Medulla oblongata (tissue), 1 donor: ENCODE measurements around the gene H6PD.

Source experiments
- DNase-seq: peaks from one replicate; pipeline ENCODE4 v3.0.0-alpha.2; 2015; ENCODE audit errors: extremely low spot score

H6PD gene

DNA sequence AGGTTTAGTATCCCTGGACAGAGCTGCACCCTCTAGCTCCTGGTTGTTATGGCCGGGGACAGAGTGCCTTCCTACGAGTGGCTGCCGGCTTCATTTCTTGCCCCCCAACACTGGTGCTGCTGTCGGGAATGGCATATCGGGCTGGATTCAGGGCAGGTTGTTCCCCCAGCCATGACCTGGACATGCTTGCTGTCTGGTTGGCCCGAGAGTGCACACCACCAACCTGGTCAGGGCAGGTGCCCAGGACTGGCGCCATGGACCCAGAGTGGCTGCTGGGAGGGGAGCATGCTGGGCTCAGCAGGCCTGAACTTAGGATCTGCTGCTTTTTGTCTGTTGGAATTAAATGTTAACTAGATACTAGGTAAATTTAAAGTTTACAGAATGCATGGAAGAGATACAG, 21.8 kb downstream of the H6PD start:
- no peak for DNase-seq

DNA sequence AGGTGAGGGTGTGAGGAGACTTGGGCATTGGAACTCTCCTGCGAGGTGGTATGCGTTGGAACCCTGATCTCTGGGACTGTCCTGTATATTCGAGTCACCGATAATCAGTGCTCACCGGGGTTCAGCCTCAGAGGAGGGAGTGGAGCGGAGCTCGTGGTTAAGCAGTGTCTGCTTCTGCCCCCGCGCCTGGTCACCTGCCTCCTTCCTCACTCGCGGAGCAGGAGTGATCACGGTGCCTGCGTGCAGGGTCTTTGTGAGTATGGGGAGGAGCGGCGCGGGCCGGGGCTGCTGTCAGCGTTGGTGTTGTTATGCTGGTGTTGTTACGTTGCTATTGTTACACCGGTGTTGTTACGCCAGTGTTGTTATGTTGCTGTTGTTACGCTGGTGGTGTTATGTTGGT, 23.3 kb downstream of the H6PD start:
- no peak for DNase-seq

GRCh38 chr1:9258629-9259028, 24.1 kb downstream of the H6PD start:
- DNase-seq: no peak

- DNase-seq: no peak
These were observed 25.6 kb downstream of the H6PD start for GRCh38 chr1:9260059-9260766.

DNA sequence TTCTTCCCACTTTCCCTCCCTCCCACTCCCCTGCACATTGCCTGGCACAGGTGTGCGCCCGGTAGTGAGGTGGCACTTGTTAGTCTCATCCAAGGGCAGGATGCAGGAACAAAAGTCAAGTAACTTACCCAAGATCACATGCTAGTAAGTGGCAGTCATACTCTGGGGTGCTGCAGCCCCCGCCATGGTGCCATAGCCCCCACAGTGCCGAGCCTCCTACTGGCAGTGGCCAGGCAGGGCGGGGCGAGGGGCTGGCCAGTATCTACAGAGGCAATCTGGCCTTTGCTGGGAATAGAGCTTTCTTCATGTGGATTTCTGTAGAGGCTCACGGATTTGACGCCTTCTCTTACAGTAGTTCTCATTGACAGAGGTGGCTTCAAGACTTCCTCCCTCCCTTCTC, 26.9 kb downstream of the H6PD start:
- DNase-seq: no peak

GRCh38 chr1:9262096-9262986, 27.8 kb downstream of the H6PD start:
- DNase-seq: no peak

- DNase-seq: no peak
These were observed 28.8 kb downstream of the H6PD start for GRCh38 chr1:9263276-9263855.

DNA sequence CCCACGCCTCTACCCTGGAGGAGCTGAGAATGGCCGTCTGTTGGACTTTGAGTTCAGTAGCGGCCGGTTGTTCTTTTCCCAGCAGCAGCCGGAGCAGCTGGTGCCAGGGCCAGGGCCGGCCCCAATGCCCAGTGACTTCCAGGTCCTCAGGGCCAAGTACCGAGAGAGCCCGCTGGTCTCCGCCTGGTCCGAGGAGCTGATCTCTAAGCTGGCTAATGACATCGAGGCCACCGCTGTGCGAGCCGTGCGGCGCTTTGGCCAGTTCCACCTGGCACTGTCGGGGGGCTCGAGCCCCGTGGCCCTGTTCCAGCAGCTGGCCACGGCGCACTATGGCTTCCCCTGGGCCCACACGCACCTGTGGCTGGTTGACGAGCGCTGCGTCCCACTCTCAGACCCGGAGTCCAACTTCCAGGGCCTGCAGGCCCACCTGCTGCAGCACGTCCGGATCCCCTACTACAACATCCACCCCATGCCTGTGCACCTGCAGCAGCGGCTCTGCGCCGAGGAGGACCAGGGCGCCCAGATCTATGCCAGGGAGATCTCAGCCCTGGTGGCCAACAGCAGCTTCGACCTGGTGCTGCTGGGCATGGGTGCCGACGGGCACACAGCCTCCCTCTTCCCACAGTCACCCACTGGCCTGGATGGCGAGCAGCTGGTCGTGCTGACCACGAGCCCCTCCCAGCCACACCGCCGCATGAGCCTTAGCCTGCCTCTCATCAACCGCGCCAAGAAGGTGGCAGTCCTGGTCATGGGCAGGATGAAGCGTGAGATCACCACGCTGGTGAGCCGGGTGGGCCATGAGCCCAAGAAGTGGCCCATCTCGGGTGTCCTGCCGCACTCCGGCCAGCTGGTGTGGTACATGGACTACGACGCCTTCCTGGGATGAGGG, 29.7 kb downstream of the H6PD start:
- no peak for DNase-seq

GRCh38 chr1:9265037-9265436, 30.5 kb downstream of the H6PD start:
- no peak for DNase-seq

- DNase-seq: no peak
These were observed 31.4 kb downstream of the H6PD start for GRCh38 chr1:9265968-9266367.

DNA sequence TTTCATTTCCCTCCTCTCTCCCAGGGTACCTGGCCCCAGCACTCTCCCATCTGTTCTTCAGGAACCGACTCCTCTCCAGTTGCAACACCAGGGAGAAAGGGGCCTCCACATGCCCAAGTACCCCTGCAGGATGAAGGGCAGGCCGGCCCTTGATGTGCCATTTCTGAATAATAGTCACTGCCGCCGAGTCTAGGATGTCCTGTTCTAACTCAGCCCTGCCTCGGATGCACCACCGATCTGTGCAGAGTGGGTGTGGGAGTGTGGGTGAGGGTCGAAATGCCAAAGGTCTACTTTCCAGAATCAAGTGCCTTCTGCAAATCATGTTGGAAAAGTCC, 32.7 kb downstream of the H6PD start:
- DNase-seq: no peak

GRCh38 chr1:9267827-9268581, 33.4 kb downstream of the H6PD start:
- DNase-seq: no peak

DNA sequence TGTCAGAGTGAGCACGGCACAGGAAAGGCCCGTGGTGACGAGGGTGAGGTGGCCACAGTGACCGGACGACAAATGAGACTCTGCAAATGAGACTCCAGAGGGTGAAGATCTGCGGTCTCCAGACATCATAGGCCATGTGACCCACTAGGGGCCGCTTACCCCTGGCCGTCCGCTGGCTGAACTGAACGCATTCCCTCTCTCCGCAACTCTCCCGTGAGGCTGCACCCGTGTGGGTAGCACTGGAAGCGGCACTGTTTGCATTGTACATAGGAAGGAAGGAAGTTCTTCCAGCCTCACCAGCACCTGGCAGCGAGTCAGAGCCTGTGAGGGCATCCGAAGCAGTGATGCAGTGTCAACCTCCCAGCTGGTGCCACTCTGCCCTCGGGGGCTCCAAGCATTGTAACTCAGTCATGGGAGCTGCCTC, 34.5 kb downstream of the H6PD start:
- no peak for DNase-seq

DNA sequence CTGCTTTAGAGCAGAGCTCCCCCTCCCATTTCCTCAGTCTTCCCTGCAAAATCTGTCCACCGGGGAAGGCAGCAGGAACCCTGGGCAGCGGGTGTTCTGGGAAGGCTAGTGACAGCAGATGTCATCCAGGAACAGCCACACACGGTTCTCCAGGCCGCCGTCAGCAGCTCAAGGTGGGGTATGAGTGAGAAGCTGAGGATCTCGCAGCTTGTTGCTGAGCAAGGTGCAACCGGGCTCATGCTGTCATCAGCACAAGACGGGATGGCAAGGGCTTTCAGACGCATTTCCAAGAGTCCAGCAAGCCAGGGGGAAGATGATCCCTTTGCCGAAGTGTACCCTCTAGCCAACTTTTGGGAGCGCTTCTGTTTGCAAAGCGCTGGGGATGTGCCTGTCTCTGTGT, 35.1 kb downstream of the H6PD start:
- no peak for DNase-seq

GRCh38 chr1:9270290-9270883, 35.8 kb downstream of the H6PD start:
- no peak for DNase-seq

DNA sequence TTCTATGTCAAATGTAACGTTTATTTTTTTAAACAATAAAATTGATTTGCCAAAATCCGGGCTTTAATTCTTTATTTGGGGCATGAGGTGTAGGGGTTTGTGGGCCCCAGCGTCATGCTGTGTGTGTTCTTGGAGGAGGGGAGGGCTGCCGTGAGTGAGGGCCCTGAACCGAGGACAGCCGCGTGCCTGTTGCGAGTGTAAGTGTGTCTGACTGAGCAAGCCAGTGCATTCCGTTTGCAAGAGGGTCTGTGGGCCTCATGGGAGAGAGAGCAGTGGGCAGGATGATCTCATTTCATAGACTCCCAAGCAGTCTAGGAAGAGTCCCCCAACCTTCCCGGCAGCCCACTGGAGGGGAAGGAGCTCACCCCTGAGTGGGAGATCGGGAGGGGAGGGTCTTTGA, 36.7 kb downstream of the H6PD start:
- DNase-seq: no peak

DNA sequence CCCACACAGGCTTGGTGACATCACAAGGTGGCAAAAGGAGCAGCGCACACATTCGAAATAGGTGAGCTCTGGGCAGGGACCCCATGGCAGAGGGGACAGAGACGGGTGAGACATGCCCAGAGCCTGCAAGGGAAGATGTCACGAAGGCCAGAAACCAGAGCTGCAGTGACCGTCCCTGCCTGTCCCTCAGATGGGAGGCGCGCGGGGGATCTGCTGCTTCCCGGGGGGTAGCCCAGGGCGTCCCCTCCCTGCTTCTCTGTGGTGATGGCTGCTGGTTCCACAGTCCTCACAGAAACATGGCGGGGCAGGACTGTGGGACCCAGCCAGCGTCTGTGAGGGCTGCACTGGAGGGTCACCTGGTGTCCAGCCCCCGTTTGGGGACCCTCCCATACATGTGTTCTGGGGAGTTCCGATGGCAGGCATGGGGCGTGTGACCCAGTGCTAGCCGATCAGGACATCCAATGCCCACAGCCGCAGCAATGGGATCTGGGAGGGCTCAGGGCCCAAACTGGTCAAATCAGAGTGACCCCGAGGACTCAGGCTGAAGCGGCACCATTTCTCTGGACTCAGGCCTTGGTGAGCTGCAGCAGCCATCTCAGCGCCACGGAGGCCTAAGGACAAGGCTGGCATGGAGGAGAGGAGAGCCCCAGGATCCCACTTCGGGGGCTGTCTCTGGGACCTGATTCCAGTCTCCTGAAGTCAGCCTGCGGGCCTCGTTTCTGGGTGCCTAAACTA, 37.5 kb downstream of the H6PD start:
- no peak for DNase-seq

- DNase-seq: no peak
These were observed 38.6 kb downstream of the H6PD start for GRCh38 chr1:9273177-9273576.

DNA sequence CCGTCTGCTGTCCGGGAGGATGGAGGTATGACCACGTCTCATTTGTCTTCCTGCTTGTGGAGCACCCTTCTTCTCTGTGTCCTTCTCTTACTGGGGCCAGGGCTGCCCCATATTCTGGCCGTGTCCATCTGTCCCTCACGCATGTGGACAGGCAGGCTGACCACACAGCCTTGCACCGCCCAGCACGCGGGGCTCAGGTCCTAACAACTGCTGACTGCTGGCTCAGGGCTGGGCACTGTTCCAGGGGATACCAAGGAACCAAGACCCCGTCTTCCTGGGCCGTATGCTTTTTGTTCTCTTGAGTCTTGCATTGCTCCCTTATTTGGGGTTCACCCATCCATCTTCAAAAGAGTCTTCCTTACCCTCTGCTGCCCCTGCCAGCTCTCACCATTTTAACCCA, 40.6 kb downstream of the H6PD start:
- DNase-seq: no peak

GRCh38 chr1:9275567-9276034, 41.0 kb downstream of the H6PD start:
- no peak for DNase-seq
